Parathyroid adenoma (tissue), 2 donors: ENCODE results near the gene YARS2.

Experiments used
- H2AFZ ChIP-seq: fragments of 300-600 bp; sonication (generic); one replicate; pipeline ENCODE4 v1.7.0; 2017; ENCODE audit warnings: antibody characterized with exemption, mild to moderate bottlenecking
- H3K27ac ChIP-seq: fragments of 300-600 bp; sonication (generic); one replicate; pipeline ENCODE4 v1.7.0; 2017
- H3K27me3 ChIP-seq: fragments of 300-600 bp; sonication (generic); one replicate; pipeline ENCODE4 v1.7.0; 2017; ENCODE audit warnings: low read length; ENCODE audit not compliant: control insufficient read depth, insufficient read depth
- H3K36me3 ChIP-seq: fragments of 300-600 bp; sonication (generic); one replicate; pipeline ENCODE4 v1.7.0; 2017; ENCODE audit warnings: low read length; ENCODE audit not compliant: control insufficient read depth, insufficient read depth
- H3K4me1 ChIP-seq: fragments of 300-600 bp; sonication (generic); one replicate; pipeline ENCODE4 v1.7.0; 2017; ENCODE audit warnings: control low read depth
- H3K4me2 ChIP-seq: fragments of 300-600 bp; sonication (generic); one replicate; pipeline ENCODE4 v1.7.0; 2017; ENCODE audit warnings: low read length
- H3K4me3 ChIP-seq: fragments of 300-600 bp; sonication (generic); one replicate; pipeline ENCODE4 v1.7.0; 2017; ENCODE audit warnings: low read depth, low read length
- H3K79me2 ChIP-seq: fragments of 300-600 bp; sonication (generic); one replicate; pipeline ENCODE4 v1.7.0; 2017; ENCODE audit warnings: control low read depth
- H3K9ac ChIP-seq: fragments of 300-600 bp; sonication (generic); one replicate; pipeline ENCODE4 v1.7.0; 2017; ENCODE audit warnings: mild to moderate bottlenecking
- H3K9me3 ChIP-seq: fragments of 300-600 bp; sonication (generic); one replicate; pipeline ENCODE4 v1.7.0; 2017; ENCODE audit warnings: low read length; ENCODE audit not compliant: control insufficient read depth
- CTCF ChIP-seq: fragments of 300-600 bp; sonication (generic); IDR thresholded peaks from one replicate; pipeline ENCODE4 v1.7.0; 2017; ENCODE audit warnings: antibody characterized with exemption, mild to moderate bottlenecking
- donor health status: primary hyperparathyroidism.

Gene YARS2

DNA sequence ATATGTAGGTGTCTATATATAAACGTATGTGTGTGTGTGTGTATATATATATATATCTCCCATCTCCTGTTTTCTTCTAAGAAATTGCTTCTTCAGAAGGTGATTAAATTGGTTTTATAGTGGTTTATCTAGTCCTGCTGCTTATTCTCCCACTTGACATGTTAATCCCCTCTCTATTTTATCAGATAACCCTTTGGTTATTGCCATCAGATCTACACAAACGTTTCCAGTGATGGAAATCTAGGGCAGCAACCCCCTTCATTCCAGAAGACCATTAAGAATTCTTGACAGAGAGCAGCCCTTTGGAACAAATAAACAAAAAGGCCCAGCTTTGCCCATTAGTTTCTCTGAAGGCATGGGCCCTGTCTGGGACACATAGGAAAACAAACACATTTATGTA lies 34.2 kb upstream of the YARS2 start:
- Histone ChIP-seq H3K4me2 (no peak overlapping the region), H2AFZ (no peak overlapping the region), H3K4me1 (no peaks in the 10 kb centered on the region), H3K36me3 (no peaks in the 10 kb centered on the region), H3K27me3 (no peaks in the 10 kb centered on the region), H3K79me2 (no peaks in the 10 kb centered on the region), H3K9me3 (no peaks in the 10 kb centered on the region), H3K4me3 (no peak overlapping the region), H3K27ac (no peak overlapping the region), H3K9ac (no peak overlapping the region)
- TF ChIP-seq CTCF = no peak

DNA sequence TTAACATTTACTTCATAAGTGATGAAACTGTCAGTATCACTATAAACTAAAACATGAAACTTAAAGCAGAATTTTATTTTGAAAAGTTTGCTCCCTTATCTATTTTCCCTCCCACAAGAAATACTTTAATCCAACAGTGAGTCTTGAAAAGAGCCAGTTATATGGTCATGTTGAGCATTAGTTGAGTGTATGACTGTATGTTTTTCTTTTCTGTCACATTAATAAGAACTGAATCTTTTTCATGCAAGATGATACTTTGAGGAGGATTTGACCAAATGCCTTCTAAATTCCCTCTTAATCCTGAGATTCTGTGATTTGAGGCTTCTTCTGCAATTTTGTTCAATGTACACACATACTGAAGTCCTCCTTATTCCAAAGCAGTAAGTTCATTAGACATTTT lies 33.7 kb upstream of the YARS2 start:
- Histone ChIP-seq H3K36me3 (no peaks in the 10 kb centered on the region), H3K9ac (no peak overlapping the region), H3K9me3 (no peaks in the 10 kb centered on the region), H2AFZ (no peak overlapping the region), H3K4me1 (no peaks in the 10 kb centered on the region), H3K27me3 (no peaks in the 10 kb centered on the region), H3K79me2 (no peaks in the 10 kb centered on the region), H3K4me3 (no peak overlapping the region), H3K4me2 (no peak overlapping the region), H3K27ac (no peak overlapping the region)
- TF ChIP-seq CTCF = no peak

- no peaks in the 10 kb centered on the region for H3K27me3 ChIP-seq
- no peaks in the 10 kb centered on the region for H3K36me3 ChIP-seq
- H3K4me1 ChIP-seq = no peaks in the 10 kb centered on the region
- no peak overlapping the region for H2AFZ ChIP-seq
- H3K9me3 ChIP-seq = no peaks in the 10 kb centered on the region
- no peak overlapping the region for H3K4me3 ChIP-seq
- no peak overlapping the region for H3K4me2 ChIP-seq
- no peak for TF ChIP-seq CTCF
- no peaks in the 10 kb centered on the region for H3K79me2 ChIP-seq
- no peak overlapping the region for H3K9ac ChIP-seq
- no peak overlapping the region for H3K27ac ChIP-seq
Measured at GRCh38 chr12:32788405-32788804, 32.7 kb upstream of the YARS2 start.

- H3K27me3 ChIP-seq = no peaks in the 10 kb centered on the region
- TF ChIP-seq CTCF = no peak
- no peaks in the 10 kb centered on the region for H3K4me1 ChIP-seq
- H3K4me3 ChIP-seq = no peak overlapping the region
- no peaks in the 10 kb centered on the region for H3K79me2 ChIP-seq
- no peaks in the 10 kb centered on the region for H3K36me3 ChIP-seq
- H2AFZ ChIP-seq = no peak overlapping the region
- no peak overlapping the region for H3K27ac ChIP-seq
- no peaks in the 10 kb centered on the region for H3K9me3 ChIP-seq
- no peak overlapping the region for H3K4me2 ChIP-seq
- H3K9ac ChIP-seq = no peak overlapping the region
Measured at GRCh38 chr12:32785557-32785956, 29.9 kb upstream of the YARS2 start.

- Histone ChIP-seq H3K79me2 (no peaks in the 10 kb centered on the region), H3K4me3 (no peak overlapping the region), H3K4me2 (no peak overlapping the region), H3K9me3 (no peaks in the 10 kb centered on the region), H3K9ac (no peak overlapping the region), H3K27ac (no peak overlapping the region), H3K27me3 (no peaks in the 10 kb centered on the region), H3K4me1 (no peaks in the 10 kb centered on the region), H2AFZ (no peak overlapping the region), H3K36me3 (no peaks in the 10 kb centered on the region)
- no peak for TF ChIP-seq CTCF
Measured at GRCh38 chr12:32783029-32783428, 27.3 kb upstream of the YARS2 start.
